ENCODE results near the gene CLEC12A.
"Not testable (repeated sequence)": the region's sequence is repeated elsewhere in the genome, so short reads cannot be mapped to it uniquely, and the experiment has no call there.

Gene CLEC12A

GRCh38 chr12:9971181-9971580 lies at the start of gene CLEC12A:
Gene CLEC12A (plus strand): TSS chr12:9971409. CDS start chr12:9971597, 188 bp downstream.
- DNase-seq: peak in 1 of 2 donors; percentile 60

- no peak for DNase-seq
Measured at GRCh38 chr12:9922429-9922828, 48.8 kb upstream of the CLEC12A start.

DNA sequence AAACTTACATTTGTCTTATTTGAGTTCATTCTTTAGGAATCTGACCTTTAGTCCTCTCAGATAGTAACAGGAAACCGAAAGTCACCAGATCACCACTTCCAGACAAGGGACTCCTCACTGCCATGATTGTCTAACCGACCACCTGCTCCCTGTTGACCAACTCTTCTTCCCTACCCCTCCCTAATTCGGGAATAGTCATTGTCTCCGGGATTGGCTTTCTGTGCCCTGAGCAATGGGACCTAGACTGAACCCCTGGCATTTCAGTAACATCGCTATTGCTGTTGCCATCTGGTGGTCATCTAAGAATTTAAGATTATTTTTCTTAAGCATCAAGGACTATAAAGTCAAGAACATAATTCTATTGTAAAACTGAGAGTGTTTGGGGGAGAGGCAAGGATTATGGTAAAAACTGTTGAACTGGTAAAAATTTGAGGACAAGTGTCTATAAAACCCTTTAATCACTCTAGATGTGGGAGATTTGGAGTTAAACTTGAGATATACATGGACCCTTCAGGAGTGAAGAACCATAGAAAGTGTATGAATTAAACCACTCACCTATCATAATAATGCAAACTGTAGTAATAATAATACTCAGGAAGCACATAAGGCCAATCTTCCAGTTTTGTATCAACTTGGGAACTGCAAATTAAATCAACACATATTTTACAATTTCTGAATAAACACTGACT lies 45.4 kb upstream of the CLEC12A start:
- peak; percentile 9 to 22 for DNase-seq

DNA sequence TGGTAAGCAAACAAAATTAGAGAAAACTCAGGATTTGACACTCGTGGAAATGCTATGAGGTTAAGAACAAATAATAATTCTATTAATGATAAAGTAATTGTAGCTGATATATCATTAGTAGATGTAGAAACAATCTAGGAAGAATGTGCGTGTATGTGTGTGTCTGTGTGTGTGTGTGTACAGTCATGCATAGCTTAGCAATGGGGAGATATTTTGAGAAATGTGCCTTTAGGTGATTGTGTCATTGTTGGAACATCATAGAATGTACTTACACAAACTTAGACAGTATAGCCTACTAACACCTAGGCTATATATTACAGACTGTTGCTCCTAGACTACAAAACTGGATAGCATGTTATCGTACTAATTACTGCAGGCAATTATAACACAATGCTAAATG lies 44.3 kb upstream of the CLEC12A start:
- no peak for DNase-seq

GRCh38 chr12:9928607-9929006 lies 42.6 kb upstream of the CLEC12A start:
- no peak for DNase-seq

- no peak for DNase-seq
Measured at GRCh38 chr12:9931245-9931644, 40.0 kb upstream of the CLEC12A start.

GRCh38 chr12:9932270-9932669 lies 38.9 kb upstream of the CLEC12A start, which contains the start of gene CLEC2A:
Gene CLEC2A (minus strand): TSS chr12:9932370. CDS start chr12:9932329, 41 bp downstream.
- no peak for DNase-seq

GRCh38 chr12:9933958-9934357 lies 37.3 kb upstream of the CLEC12A start:
- no peak for DNase-seq

- DNase-seq: no peak
Measured at GRCh38 chr12:9935026-9935425, 36.2 kb upstream of the CLEC12A start.

- DNase-seq: no peak
Measured at GRCh38 chr12:9936591-9936990, 34.6 kb upstream of the CLEC12A start.

- DNase-seq: peak in 1 of 2 donors; percentile 69
Measured at GRCh38 chr12:9940375-9940774, 30.8 kb upstream of the CLEC12A start.

DNA sequence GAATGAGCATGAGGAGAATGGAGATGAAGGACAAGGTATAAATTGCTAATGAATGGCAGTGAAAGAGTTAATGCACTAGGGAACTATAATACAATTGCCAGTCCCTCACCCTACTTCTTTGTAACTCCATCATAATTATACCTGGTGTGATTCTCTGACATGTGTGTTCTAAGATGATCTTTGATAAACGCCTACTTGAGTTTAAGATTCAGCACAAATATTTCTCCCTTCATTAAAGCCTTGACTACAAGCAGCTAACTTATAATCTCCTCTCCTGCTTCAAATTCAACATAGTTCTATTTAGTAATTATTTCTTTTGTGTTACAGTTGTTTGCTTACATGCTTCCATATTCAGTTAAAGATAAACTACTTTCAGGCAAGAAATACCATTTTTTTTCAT lies 29.4 kb upstream of the CLEC12A start:
- DNase-seq: no peak

DNA sequence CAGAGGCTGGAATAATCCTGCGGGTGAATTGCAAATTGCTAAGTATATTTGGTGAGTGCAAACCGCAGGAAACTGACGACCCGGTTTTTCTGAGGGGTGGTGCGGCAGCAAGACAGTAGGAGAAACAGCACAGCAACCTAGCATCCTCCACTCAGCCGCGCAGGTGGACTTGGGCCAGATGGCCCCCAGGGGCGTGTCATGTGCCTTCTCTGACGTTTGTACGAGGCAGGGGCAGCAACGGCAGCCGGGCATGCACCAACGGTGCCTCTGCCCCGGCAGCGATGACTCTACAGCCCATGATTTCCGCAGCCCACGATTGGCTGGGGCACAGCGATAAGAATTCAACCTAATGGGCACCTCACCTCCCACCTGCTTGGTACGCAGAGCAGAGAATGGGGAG lies 28.0 kb upstream of the CLEC12A start:
- peak in 1 of 2 donors; percentile 59 for DNase-seq

DNA sequence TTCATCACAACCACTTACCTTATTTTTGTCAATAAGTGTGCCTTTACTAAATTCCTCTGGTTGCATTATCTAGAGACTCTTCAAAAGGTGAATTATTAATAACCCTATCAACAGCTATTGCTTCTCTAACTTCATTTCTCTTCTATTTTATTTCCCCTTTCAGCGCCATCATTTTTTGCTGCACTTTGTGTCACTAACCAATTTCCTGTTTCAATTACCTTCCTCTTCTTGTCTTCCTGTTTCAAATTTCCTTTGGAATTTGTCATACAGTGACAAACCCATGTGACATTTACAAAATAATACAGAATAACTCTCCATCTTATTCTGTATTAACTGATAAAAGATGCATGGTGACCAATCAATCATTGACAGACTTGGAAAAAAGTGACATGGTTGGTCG lies 26.8 kb upstream of the CLEC12A start:
- DNase-seq: peak in 1 of 2 donors; percentile 74

- no peak for DNase-seq
Measured at GRCh38 chr12:9947674-9948073, 23.5 kb upstream of the CLEC12A start.

DNA sequence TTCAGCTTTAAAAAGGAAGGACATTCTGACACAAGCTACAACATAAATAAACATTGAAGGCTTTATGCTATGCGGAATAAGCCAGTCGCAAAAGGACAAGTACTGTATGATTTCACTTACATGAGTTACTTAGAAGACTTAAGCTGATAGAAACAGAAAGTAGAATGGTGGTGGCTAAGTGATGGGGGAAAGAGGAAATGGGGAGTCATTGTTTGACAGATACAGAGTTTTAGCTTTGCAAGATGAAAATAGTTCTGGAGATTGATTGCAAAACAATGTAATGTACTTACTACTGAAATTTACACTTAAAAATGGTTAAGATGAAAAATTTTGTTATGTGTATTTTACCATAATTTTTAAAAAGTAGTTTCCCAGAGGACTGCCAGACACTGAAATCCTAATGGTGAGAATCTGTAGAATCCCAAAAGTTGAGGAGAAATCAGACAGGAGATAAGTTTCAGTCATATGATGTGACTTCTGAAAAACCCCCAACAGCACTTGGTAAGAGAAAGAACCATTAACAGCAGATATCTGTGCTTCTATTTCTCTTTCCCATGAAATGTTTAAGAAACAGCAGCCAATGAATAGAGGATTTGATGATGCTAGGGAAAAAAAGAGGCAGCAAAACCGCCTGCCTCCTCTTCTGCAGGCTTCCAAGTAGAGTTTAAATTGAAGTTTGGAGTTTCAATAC lies 22.5 kb upstream of the CLEC12A start:
- peak in 1 of 2 donors; percentile 97 for DNase-seq

- peak in 1 of 2 donors; percentile 88 for DNase-seq
Measured at GRCh38 chr12:9951026-9951675, 20.1 kb upstream of the CLEC12A start.

DNA sequence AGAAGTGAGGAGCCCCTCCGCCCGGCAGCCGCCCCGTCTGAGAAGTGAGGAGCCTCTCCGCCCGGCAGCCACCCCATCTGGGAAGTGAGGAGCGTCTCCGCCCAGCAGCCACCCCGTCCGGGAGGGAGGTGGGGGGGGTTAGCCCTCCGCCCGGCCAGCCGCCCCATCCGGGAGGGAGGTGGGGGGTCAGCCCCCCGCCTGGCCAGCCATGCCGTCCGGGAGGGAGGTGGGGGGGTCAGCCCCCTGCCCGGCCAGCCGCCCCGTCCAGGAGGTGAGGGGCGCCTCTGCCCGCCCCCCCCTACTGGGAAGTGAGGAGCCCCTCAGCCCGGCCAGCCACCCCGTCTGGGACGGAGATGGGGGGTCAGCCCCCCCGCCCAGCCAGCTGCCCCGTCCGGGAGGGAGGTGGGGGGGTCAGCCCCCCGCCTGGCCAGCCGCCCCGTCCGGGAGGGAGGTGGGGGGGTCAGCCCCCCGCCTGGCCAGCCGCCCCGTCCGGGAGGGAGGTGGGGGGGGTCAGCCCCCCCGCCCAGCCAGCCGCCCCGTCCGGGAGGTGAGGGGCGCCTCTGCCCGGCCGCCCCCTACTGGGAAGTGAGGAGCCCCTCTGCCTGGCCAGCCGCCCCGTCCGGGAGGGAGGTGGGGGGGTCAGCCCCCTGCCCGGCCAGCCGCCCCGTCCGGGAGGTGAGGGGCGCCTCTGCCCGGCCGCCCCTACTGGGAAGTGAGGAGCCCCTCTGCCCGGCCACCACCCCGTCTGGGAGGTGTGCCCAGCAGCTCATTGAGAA lies 18.1 kb upstream of the CLEC12A start:
- DNase-seq: not testable (repeated sequence)

DNA sequence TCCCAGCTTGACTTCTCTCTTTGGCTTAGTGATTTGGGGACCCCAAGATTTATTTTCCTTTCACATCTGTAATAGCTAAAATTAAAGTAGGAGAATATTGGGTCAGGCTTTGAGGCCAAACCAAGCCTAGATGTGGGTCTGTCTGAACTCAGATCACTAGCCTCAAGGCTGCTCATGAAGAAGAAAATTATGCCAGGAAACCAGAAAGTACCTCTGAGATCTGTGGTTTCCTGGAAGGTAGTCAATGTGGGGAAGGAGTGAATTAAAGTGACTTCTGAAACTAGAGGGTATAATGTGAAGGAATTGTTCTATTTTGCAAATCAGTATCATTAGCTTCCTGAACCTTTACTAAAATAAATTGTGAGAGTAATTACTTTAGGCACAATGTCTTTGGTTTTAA lies 13.4 kb upstream of the CLEC12A start:
- DNase-seq: no peak

GRCh38 chr12:9960590-9960989 lies 10.6 kb upstream of the CLEC12A start:
- DNase-seq: no peak

DNA sequence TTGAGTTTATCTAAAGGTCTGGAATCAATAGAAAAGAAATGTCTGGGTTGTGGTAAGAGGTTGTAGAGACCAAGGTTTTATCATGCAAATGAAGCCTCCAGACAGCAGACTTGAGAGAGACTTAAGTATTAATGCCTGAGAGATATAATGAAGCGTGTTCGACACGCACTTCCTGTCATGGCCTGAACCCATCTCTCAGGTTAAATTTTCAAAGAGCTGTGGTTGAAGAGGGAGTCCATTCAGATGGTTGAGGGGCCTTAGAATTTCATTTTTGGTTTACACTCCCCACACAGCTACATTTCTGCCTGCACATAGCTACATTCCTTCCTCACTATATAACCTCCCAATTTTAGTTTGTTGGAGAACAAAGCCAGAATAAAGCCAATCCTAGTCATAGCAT lies 10.1 kb upstream of the CLEC12A start:
- DNase-seq: no peak

DNA sequence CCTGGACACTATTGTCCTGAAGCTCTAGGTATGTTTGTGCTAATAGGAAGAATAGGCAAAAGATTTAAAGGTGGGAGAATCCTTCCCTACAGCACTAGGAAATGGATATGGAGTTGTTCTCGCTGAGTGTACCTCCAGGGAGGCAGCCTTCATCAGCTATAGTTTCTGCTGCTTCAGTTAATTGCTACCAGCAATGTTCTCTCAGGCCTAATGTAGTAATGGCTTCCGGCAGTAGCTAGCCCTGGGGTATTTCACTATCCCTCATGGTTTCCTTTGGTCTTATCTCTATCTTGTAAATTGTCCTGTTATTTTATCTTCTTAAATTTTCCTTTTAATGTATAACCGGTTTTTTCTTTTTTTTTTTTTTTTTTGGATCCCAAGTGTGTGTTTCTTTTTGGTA lies 9.3 kb upstream of the CLEC12A start:
- DNase-seq: no peak

DNA sequence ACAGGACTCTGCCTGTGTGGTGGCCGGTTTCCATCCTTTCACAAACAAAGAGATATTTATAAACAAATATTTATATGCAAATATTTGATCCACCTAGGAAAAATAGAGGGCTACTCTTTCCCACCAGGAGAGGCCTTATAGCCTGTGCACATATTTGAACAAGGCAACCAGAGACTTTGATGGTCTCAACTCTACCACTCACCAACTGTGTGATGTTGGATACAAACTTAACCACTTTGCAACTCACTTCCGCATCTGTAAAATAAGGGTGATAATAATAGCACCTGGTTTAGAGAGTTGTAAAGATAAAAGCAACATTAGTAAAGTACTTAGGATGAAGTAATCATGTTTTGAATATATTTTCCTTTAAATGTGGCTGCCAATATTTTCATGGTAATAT lies 1.5 kb upstream of the CLEC12A start:
- no peak for DNase-seq

Measured in bone marrow (tissue), 2 donors.